ENCODE measurements around the gene LRBA. TPM values are rescaled to one million over a fixed set of nuclear protein-coding genes. Genes with fewer than 3 reads are reported as not detected.
A peak's percentile ranks its signal among the peaks of the same experiment; 100 is the strongest.
"Not testable (repeated sequence)": the region's sequence is repeated elsewhere in the genome, so short reads cannot be mapped to it uniquely, and the experiment has no call there.

The LRBA gene
- total RNA-seq (2021) (77.4 and 84.5 TPM in 2 replicates), Bru-seq, nascent RNA (percentile 87 among the genes with signal in this experiment), BruChase-seq, experiment 1, labeled RNA remaining after a 2-hour chase (percentile 79 among the genes with signal in this experiment), BruChase-seq, experiment 2, labeled RNA remaining after a 6-hour chase (percentile 67 among the genes with signal in this experiment)
- long read RNA-seq, partial matches to known transcripts: 6 of 18 reads
- long read RNA-seq, other reads (novel, unspliced or antisense): 12 of 18 reads

GRCh38 chr4:151014521-151015458, at the start of gene LRBA:
TSS of gene LRBA (minus strand) at chr4:151015284. CDS start at chr4:151014642, 642 bp downstream.
- ChIA-PET POLR2A (ENCODE audit: unreplicated experiment) (interaction anchor here (0.7 kb wide), 1 partner anchor 39 kb away, joined by 6 read pairs; no protein-coding TSS in a partner anchor), CTCF (no interaction called here)
- H4K20me1 ChIP-seq (ENCODE audit: insufficient read depth): peaks cover 4% of the 10 kb centered on the region; the same call in 1 of the 2 replicates
- H3K36me3 ChIP-seq (ENCODE audit: low read depth): no peaks in the 10 kb centered on the region
- intact Hi-C loops (cut with micrococcal nuclease; ENCODE audit: unreplicated experiment): loop anchor here (5.0 to 10.0 kb wide), 2 partner anchors 77 to 130 kb away; no protein-coding TSS in a partner anchor
- BruUV-seq (replicated peaks): TSS peak; percentile 72
- H3K27me3 ChIP-seq (ENCODE audit: insufficient read depth, low read depth): no peaks in the 10 kb centered on the region
- H3K79me2 ChIP-seq (ENCODE audit: low read depth): peaks cover 43% of the 10 kb centered on the region
- DNase-seq: peak; percentile 82 to 89
- H3K9me2 ChIP-seq (ENCODE audit: insufficient read depth): no peaks in the 10 kb centered on the region
- peaks cover 26% of the 10 kb centered on the region for H3K4me1 ChIP-seq (replicated peaks; ENCODE audit: insufficient read depth)
- no peaks in the 10 kb centered on the region for H3K9me3 ChIP-seq (ENCODE audit: insufficient read depth, low read depth)
- H3F3A ChIP-seq (ENCODE audit: insufficient read depth, low read depth): peaks cover 34% of the 10 kb centered on the region
- TF ChIP-seq, protein P1, sequence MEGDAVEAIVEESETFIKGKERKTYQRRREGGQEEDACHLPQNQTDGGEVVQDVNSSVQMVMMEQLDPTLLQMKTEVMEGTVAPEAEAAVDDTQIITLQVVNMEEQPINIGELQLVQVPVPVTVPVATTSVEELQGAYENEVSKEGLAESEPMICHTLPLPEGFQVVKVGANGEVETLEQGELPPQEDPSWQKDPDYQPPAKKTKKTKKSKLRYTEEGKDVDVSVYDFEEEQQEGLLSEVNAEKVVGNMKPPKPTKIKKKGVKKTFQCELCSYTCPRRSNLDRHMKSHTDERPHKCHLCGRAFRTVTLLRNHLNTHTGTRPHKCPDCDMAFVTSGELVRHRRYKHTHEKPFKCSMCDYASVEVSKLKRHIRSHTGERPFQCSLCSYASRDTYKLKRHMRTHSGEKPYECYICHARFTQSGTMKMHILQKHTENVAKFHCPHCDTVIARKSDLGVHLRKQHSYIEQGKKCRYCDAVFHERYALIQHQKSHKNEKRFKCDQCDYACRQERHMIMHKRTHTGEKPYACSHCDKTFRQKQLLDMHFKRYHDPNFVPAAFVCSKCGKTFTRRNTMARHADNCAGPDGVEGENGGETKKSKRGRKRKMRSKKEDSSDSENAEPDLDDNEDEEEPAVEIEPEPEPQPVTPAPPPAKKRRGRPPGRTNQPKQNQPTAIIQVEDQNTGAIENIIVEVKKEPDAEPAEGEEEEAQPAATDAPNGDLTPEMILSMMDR (conservative IDR thresholded peaks at IDR 0.05): no peak
- TF ChIP-seq EZH2 (IDR thresholded peaks at IDR 0.05; ENCODE audit: low read depth): no peak
- peak within 1 kb of the TSS; percentile 80 for H3K27ac ChIP-seq
- H2AFZ ChIP-seq: peak within 1 kb of the TSS; percentile 89
- H3K4me2 ChIP-seq: peak within 1 kb of the TSS; percentile 81
- H3K4me3 ChIP-seq: peak within 1 kb of the TSS; percentile 92

DNA sequence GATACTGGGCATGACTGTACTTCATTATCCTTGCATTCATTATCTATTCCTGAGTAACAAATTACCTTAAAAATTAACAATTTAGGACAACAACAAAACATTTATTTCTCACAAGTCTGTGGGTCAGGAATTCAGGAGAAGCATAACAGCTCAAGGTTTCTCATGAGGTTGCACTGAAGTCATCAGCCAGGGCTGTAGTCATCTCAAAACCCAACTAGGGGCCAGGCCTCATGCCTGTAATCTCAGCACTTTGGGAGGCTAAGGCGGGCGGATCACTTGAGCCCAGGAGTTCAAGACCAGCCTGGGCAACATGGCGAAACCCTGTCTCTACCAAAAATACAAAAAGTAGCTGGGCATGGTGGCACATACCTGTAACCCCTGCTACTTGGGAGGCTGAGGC, 48.1 kb upstream of the LRBA start:
- H4K20me1 ChIP-seq (ENCODE audit: insufficient read depth); DNase-seq; H3K27me3 ChIP-seq (ENCODE audit: insufficient read depth, low read depth); H3K4me1 ChIP-seq (replicated peaks; ENCODE audit: insufficient read depth); H3F3A ChIP-seq (ENCODE audit: insufficient read depth, low read depth); H2AFZ ChIP-seq; H3K27ac ChIP-seq; H3K9me3 ChIP-seq (ENCODE audit: insufficient read depth, low read depth); BruUV-seq (replicated peaks); intact Hi-C loops (cut with micrococcal nuclease; ENCODE audit: unreplicated experiment); H3K36me3 ChIP-seq (ENCODE audit: low read depth); CTCF ChIA-PET; H3K4me3 ChIP-seq; H3K79me2 ChIP-seq (ENCODE audit: low read depth); H3K9me2 ChIP-seq (ENCODE audit: insufficient read depth); POLR2A ChIA-PET (ENCODE audit: unreplicated experiment); H3K4me2 ChIP-seq: not testable (repeated sequence)

DNA sequence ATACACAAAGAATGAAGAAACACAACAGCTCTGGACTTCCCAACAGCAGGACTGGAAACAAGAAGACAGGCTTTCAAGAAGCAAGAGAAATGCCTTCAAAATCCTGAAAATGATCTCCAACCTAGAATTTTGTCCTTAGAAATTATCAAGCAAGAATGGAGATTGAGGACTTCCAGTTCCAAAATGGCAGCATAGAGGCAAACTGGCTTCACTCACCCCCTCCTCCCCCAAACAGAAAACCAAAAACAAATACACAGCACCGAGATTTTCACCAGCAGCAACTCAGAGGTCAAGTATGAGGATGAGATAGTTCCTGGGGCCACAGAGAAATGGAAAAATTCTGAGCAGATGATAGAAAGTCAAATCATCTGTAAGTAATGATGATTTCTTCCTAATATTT, 40.5 kb upstream of the LRBA start:
- no peaks in the 10 kb centered on the region for H3K9me3 ChIP-seq (ENCODE audit: insufficient read depth, low read depth)
- DNase-seq: no peak
- H3K79me2 ChIP-seq (ENCODE audit: low read depth): no peaks in the 10 kb centered on the region
- H3K36me3 ChIP-seq (ENCODE audit: low read depth): no peaks in the 10 kb centered on the region
- no peaks in the 10 kb centered on the region for H4K20me1 ChIP-seq (ENCODE audit: insufficient read depth)
- intact Hi-C loops (cut with micrococcal nuclease; ENCODE audit: unreplicated experiment): no loop called here
- H3K27me3 ChIP-seq (ENCODE audit: insufficient read depth, low read depth): no peaks in the 10 kb centered on the region
- ChIA-PET CTCF (no interaction called here), POLR2A (ENCODE audit: unreplicated experiment) (no interaction called here)
- no peaks in the 10 kb centered on the region for H3K4me1 ChIP-seq (replicated peaks; ENCODE audit: insufficient read depth)
- no peak overlapping the region for H2AFZ ChIP-seq
- H3K4me3 ChIP-seq: no peak overlapping the region
- no peak overlapping the region for H3K4me2 ChIP-seq
- BruUV-seq (replicated peaks): no TSS peak
- TF ChIP-seq EZH2 (IDR thresholded peaks at IDR 0.05; ENCODE audit: low read depth): no peak
- TF ChIP-seq, protein P1 (conservative IDR thresholded peaks at IDR 0.05): no peak
- no peaks in the 10 kb centered on the region for H3K9me2 ChIP-seq (ENCODE audit: insufficient read depth)
- H3F3A ChIP-seq (ENCODE audit: insufficient read depth, low read depth): no peaks in the 10 kb centered on the region
- H3K27ac ChIP-seq: no peak overlapping the region

Data from PC-9 (cell line).